Muscle of arm (tissue), 12 donors: ENCODE measurements around the gene PSMG4. TPM values are rescaled to one million over a fixed set of nuclear protein-coding genes. Genes with fewer than 3 reads are reported as not detected.

ENCODE experiments used
- DNase-seq: peaks from one replicate; pipeline ENCODE4 v3.0.0-alpha.2; 2013
- polyA plus RNA-seq, 12 donors: library from polyadenylated mRNA; unstranded; fragments of 120-200 nt; gene quantifications; one replicate each; pipeline ENCODE4 v1.2.1, GENCODE V29; 2013; ENCODE audit not compliant: insufficient read length in 12 of 12

The PSMG4 gene
- polyA plus RNA-seq, 12 donors: 9.6 to 35.7 (median 12.4) TPM; not detected in 1

DNA sequence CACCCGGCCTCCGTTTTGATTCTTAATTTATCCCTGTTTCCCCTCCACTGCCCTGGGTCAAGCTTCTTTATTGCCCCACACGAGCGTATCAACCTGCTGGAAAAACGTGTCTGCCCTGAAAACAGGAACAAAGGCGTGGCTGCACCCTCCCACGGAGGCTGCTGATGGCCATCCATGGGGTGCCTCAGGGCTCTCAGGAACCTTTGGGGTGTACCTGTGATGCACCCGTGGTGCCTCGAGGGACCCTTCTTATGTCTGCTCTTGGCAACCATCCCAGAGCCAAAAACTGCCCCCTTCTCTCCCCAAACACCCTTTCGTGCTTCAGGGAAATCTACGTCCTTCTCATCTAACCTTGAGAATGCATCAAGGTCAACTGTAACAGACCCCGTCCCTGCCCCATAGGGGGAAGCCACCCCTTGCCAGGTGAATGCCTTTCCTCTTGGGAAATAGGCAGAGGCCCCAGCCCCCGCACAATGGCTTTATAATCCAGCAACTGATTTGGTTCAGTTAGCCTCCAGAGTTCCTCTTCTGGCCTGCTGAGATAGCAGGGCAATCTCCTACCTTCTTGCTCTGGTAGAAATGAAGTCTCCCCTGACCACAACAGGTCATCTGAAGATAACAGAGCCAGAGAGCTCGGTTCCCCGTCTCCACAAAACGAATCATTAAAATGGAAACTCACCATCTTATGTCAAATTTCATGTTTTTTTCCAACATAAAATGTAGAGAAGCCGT is 29.4 kb downstream of the PSMG4 start:
- DNase-seq: no peak

DNA sequence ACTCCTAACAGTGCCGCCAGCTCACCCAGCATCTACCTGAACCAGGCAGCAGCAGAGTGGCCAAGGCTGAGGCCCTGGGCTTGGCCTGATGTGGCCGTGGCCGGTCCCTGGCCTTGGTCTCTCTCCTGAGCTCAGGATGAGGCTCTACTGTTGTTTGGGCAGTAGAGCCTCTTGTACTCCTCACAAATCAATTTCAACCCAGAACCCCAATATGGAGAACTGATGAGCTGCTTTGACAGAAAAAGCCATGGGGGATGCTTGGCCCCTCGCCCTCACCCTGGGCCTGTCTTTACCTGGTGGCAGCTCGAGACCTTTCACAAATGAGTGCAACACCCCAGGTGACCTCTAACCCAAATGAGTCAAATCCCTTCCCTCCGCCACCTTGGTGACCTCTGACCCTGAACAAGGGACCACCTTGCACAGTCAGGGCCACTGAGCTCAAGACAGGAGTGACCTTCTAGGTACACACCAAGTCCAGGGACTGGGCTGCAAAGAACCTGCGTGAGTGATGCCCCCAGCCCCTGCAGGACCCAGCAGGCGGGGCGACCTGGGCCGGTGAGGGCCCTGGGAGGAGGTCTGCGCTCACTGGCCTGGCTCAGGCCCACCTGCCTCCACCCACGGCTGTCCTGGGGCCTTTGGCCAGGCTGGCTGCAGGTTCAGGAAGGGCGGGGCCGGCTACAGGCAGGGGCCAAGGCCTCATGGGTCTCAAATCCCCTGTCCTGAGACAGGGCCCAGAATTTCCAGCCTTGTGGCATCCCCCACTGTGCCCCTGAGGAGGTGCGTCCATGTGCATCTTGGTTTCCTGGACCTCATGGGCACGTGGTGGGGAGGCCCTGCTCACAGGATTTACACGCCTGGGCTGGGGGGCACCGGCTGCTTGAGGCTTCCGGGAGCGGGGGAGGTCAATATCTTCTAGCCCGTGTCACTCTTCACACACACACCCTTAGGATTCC is 30.2 kb downstream of the PSMG4 start:
- DNase-seq: no peak

DNA sequence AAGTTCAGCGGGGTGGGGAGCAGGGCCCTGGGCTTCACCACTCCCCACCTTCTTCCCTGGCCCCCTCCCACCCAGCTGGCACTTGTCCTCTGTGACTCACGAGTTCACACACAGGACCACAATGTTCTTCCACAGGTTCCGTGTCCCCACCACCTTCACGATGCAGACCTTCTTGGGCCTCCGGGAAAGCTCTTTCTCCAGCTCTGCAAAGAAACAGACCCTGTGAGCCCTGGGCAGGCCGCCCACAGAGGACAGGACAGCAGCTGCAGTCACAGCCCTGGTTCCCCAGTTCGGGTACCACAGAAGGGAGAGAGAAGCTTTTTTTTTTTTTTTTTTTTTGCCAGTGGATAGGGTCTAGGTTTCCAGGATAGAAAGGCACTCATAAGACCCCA is 30.9 kb downstream of the PSMG4 start:
- DNase-seq: no peak

DNA sequence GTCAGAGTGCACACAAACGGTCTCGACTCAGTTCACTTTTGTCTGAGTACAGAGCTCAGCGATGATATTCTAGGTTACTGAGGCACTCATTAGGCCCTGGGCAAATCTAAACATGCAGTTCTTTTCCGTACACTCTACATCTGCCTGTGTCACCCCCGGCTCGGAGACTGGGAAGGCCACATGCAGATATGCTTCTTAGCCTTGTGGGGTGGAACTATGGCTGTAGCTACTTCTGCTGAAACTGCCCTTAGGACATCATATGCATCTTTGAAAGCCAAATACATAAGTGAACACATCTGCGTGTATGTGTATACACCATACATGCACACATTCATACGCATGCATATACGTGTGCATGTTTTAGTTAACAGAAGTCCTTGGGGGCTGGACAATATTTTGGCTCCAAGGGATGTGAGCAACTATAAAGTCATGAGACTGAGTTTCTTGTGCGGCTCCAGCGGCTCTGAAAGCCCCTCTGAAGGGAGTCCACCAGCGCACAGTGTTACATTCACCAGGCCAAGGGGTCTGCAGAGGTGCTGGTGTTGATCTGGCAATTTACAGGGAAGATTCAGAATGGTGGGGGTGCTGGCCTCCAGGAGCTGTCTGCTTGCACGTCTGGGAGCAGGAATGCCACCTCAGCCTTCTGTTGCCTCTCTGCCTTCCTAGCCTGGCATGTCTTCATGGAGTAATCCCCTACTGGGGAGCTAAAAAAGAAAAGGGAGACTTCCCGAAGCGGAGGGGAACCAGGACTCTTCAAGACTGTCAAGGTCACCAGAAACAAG is 31.6 kb downstream of the PSMG4 start:
- DNase-seq: no peak

DNA sequence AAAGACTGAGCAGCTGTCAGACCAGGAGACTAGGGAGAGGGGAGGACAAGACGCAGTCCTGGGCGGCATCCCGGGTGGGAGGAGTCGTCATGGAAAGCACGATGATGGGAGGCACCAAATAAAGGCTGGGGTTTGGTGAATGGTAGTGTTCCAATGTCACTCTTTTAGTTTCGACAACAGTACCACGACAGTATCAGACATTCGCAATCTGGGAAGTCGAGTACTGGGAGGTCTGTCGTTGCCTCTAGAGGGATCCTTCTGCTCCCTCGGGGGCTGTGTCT is 32.1 kb downstream of the PSMG4 start:
- no peak for DNase-seq

DNA sequence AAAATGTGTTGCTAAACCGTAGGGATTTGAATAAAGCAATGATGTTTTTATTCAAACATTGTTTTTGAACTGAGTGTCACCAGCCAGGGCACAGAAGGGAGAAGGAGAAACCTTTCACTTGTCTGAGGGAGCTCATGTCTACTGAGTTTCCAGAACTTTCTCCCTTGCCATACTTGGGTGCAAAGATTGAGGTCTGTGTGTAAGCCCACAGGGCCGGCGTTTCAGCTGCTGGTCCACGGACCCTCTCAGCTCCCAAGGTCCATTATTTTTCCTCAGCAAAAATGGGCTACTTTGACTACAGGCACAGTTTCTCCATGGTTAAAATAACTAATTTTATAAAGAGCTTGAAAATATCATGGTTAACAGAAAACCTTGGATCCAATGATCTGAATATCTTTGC is 32.6 kb downstream of the PSMG4 start:
- no peak for DNase-seq

DNA sequence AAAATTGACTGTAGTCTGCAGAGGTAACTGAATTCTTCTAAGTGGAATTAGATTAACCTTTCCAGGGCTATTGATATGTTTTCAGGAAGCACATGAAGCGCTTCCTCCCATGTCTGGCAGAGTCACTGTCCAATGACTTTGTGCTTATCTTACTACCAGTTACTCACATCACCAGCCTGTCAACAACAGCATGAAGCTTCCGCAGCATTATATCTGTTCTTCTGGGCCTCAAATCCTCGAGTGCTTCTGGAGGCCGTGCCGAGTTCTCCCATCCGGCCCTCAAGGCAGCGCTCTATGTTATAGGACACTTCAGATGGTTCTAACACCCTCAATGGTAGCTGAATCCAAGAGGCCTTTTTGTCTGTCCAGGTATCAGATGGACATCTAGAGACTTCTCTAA is 33.2 kb downstream of the PSMG4 start:
- DNase-seq: no peak

DNA sequence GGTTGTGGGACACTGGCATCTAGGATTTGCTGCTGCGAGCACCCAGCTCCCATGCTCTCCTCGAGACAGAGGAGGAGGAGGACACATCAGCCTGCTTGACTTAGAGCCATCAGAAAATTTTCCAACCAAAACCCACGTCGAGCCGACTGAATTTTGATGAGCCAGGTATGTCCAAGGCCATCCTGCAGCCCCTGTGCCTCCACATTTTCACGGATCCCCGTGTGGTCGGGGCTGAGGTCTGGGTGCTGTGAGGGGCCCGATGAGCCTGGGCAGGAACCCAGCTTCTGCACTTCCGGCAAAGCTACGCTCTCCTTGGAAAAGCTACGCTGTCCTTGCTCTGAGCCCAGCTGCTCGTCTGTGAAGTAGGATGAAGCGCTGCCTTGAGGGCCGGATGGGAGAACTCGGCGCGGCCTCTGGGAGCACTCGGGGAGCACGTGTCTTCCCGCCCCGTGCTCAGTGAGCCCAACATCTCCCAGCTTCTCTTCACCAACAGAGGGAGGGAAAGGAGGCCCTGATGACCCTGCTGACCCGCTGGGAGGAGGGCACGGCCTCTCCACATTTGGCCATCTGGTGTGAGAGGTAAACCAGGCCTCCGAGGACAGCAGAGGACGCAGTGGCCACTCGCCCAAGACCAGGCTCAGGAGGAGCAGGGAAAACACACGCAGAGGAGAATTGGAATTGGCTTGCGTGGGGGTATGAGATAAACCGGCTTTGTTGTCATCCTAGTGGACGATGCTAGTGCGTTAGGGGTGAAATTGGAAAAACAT is 33.9 kb downstream of the PSMG4 start:
- DNase-seq: no peak

DNA sequence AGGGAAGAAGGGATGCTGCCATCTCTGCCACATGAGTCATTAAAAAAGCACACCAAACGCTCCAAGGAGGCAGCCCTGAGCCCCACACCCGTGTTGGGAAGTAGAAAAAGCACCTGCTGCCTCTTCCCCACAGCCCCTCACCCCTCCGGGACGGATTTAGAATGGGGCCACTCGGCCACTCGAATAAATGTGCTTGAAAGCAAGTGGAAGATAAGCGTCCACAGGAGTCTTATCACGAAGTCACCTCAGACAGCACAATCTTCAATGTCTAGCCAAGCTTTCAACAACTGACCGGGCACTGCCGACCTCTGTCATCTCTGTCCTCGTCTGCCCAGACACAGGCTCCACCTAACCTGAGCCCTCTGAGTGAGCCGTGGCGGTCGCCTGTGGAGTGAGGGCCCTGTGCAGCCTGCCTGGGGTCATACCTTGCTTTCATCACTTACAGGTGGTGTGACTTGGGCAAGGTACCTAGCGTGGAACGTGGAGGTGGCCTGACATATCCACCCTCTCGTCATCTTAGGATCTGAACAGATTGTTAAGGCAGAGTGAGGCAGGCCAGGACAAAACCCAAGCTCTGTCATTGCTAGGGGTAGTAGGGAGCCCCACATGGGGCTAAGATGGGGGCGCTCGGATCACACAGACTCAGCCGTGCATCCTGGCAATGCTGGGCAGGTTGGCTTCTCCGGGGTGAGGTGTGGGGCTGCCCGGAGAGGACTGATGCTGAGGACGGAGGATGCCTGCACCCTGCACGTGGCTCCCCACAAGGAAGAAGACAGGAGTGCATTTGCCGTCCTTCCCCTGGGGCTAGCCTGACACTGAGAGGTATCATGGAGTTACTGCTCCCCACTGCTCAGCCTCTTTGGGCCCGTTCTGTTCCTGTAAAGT is 34.8 kb downstream of the PSMG4 start:
- no peak for DNase-seq

DNA sequence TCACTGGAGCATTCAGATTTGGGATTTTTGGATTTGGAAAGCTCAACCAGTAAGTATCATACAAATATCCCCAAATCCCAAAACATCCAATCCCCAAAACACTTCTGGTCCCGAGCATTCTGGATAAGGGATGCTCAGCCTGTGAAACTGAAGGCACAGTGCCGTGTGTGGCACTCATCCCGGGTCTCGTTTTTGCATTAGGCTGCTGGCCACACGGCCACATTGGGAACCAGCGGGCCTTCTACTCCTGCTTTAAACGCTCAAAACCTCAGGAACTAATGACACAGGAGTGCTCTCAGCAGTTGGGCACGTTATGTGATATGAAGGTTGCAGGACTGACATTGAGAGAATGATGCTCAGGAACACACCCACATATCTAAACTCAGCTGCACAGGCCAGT is 35.6 kb downstream of the PSMG4 start:
- no peak for DNase-seq

DNA sequence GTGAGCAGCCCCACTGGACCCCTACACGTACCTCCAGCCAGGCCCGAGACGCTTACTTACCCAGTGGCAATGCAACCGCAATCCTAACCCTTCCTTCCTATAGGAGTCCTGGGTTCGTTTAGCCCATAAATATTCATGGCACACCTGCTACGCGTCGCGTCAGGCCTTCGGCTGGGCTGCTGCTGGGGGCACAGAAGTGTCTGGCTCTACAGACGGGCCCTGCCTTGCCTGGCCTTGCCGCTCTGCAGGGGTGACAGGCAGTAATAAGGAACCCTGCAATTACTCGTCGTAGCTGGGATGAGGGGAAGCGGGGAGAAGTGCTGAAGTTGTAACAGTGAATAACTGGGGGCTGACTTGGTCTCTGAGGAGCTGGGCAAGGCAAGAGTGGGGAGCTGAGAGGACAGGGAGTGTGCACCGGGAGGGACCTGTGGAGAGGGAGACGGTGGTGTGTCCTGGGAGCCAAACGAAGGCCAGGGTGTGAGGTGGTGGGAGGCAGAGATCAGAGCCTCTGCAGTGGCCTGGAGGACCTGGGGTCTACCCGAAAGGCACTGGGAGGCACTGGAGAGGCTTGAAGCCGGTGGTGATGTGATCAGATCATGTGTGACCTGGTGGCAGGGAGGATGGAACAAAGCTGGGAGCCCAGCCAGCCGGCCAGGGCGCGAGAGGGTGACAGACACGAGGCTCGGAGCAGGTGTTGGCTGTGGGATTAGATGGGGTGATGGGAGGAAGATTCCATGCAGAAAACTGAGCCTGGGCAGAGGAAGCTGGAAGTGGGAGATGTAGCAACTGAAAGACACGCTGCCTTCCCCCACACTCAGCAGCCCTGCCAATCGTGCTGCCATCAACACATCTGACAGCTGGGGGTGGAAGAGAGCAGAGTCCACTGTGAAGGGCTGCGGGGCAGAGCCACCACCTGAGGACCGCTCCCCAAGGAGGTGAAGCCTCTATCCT is 36.4 kb downstream of the PSMG4 start:
- DNase-seq: no peak

DNA sequence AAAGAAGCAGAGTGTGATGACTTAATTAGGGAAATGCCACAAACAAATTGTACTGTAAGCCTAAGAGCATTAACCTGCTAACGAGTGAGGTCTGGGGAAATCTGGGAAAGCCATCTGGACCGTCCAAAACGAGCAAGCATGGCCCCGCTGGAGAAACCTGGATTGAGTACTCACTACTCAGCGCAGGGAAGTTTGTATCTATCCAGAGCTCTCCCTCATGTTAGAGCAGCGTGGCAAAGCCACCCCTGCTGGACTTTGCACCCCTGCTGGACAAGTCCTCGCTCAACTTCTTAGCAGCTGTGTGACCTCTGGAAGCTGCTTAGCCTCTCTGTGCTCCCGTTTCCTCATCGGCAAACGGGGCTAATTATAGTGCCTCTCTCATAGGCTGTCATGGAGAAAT is 37.3 kb downstream of the PSMG4 start:
- DNase-seq: no peak

DNA sequence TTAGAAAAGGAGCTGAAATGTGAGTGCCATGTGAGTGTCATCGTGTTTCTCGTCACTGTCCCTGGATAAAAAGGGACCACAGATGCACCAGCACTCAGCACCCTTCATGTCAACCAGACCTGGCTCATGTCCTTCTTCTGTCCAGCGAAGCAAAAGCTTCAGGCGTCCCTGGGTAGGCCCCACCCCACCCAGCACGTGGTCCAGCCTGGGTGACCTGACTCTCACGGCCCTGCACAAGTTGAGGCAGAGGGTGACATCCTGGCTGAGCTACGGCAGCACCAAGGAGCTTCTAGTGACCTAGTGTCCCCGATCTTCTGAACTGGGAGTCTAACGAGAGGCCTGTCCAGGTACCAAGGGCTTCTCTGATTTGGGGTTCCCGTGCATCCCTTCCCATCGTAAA is 37.8 kb downstream of the PSMG4 start:
- no peak for DNase-seq

DNA sequence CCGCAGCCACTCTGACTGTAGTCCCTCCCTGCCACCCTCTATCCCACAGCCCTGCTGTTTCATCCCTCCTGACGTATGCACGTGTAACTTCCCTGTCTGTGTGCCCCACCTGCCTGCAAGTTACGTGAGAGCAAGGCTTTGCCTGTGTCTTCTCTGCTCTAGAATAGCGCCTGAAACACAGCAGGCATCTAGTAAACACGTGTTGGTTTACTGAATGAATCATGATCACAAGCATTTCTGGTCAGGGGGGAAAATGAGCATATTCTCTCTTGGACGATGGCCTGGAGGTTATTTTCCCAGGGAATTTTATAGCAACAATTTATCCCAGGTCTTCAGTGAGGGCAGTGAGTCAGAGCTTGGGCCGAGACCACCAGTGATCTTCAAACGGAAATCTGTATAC is 38.3 kb downstream of the PSMG4 start:
- DNase-seq: no peak

DNA sequence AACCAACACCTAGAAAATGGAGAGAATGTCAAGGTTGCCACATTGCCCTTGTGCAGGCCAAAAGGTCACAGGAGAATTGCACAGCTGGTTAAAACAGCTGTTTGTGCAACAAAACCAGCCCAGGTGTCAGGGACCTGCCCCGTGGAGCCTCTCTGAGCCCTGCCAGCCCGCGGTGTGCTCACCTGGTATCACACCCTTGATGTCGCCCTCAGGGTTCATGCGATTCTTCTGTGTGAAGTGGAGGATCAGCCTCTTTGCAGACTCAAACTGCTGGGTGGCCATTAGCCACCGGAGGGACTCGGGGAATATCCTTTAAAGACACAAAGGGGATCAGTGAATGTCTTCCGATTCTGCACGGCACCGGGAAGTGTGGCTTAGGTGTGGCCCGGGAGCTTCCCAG is 39.2 kb downstream of the PSMG4 start:
- DNase-seq: no peak

DNA sequence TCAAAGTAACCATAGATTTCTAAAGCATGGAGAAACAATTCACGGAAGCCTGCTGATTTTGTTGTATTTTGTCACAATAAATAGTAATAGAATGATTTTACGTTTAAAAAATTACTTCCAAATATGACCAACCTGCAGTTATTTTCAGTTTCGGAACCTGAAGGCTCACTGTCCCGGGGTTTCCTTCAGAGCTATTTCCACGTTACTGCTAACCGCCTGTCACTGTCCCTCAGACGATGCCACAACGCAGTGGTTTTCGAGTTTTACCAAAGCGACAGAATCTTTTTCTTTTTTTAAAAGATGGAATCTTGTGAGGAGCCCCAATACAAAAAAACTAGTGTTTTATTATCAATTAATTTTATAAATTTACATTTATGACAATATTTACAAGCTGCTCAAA is 40.5 kb downstream of the PSMG4 start:
- no peak for DNase-seq

DNA sequence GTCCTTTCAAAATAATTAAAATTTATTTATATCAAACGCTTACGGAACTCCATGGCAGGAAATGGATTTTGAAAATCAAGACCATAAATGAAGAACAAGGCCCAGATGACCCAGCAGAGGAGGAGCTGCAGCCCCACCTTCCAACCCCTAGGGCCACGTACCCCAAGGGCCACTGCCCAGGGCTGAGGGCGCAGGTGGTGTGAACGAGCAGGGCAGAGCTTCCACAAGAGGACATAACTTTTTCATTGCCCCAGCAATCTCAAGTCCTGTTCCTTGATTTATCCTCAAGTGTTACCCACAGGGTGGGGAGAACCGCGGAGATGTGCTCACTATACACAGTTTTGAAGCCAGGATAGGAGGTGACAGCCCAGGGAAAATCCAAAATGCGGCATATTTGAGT is 42.8 kb downstream of the PSMG4 start:
- no peak for DNase-seq

DNA sequence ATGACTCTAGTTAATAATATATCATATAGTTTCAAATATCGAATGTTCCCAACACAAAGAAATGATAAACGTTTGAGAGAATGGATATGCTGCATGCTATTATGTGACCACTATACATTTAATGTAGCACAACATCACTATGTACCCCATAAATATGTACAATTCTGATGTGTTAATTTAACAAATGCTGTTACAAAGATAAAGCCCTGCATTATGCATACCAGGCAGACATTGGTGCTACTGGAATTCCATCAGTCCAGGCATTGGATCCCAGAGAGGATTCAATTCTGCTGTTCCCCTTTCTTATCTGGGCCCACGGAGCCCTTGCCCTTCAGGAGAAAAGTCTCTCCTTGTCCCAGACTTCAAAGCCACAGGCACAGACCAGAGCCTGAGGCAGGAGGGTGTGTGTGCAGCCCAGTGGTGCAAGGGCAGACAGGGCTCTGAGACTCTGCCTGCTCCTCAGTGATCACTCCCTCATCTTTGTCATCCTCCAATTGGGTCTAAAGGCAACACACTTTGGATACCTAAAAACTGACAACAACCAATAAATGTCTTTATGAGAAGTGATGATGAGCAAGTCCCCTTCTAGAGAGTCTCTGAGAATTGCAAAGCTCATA is 45.2 kb downstream of the PSMG4 start:
- DNase-seq: no peak
